ENCODE results near the gene PHF1. TPM values are rescaled to one million over a fixed set of nuclear protein-coding genes. Genes with fewer than 3 reads are reported as not detected.
"Not testable (repeated sequence)": the region's sequence is repeated elsewhere in the genome, so short reads cannot be mapped to it uniquely, and the experiment has no call there.

Gene PHF1
- polyA plus RNA-seq, 5 donors, result 53.1 to 88.9 (median 82.8) TPM

DNA sequence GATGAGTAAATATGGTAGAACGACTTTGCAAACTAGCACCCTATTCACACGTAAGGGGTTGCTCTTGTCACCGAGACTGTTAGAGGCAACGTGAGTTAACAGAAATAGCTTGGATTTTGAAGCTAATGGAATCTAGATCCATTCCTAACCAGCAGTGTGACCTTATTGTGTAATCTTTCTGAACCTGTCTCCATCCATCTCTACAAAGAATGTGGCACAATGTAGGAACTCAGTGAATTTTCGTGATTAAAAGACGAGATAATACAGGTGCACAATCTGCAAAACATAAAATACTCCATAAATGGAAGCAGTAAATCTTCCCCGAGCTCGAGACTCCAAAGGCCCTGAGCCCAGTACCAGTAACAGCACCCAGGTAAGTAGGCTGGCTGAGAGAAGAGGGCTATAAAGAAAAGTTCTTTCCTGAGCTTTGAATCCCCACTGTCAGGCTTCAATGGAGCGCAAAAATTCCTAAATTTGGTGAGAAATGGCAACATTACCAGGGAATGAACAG is 20.0 kb upstream of the PHF1 start:
- no peak for DNase-seq

DNA sequence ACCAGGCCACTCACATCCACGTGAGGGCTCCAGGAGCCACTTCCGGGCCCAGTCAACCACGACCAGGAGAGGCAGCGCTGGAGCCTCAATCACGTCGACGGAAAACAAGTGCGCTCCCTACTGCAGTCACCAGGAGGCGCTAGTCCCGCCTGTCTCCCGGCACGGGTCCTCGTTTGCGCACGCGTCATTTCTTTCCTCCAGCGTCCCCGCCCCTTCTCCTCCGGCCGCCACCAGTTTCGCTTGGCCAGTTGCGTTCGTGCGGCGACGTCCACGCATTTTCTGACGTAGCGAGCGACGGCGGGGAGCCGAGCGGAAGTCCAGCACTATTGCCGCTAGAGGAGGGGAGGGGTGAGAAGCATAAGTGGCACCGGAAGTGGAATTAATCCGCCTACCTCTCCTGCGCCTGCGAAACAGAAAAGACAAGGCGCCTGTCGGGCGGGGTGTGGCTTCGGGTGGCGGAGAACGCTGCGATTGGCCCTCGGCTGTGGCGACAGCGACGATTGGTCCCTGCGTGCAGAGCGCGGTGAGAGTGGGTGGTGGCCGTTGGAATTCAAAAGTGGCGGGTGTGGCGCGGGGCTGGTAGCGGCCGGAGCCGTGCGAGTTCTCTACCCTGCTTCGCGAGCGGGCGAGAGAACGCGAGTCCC is 19.4 kb upstream of the PHF1 start, which contains the start of gene KIFC1:
TSS of gene KIFC1 (plus strand) at position 546 of the 644 bp plus-strand sequence. CDS start 163 bp downstream, outside the sequence.
- DNase-seq, result peak; percentile 99 to 100

DNA sequence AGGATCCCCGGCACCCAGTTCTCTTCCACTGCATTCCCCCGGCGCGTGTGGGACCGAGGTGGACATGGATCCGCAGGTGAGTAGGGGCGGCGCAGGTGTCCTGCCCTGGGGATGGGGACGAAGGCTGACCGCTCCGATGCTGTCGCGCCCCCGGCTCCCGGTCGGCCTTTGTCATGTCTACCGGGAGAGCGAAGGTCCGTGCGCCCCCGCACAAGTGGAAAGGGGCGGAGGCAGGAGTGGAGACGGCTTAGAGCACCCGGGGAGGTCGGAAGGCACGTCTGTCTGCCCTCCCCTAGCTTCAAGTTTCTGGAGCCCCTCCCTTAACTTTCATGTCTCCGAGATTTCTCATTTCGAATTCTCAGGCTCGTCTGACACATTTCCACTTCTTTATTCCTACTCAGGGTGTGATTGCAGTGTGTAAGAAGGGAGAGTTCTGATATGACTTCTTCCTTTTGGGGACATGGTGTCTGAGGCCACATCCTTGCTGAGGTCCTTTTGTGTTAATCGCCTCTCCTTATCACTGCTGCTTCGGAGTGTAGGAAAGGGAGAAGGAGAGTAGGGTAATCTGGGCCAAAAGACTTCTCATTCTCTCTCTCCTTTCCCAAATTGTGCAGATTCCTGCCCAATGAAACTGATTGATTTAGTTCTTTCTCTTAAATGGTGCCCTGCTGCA is 18.8 kb upstream of the PHF1 start:
- no peak for DNase-seq

DNA sequence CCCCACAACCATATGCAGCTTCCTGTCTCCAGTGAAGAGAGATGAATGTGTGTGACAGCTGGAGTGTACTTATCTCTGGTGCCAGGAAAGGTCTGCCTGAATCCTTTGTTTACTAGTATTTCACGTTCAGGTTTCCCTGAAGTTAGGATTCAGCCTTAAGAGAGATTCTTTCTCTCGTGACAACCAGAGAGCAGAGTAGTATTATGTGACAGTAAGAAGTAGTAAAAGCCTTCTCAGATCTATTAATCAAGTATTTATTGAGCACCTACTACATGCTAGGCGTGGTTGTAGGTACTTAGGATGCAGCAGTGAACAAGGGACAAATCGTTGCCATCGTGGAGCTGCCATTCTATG is 18.2 kb upstream of the PHF1 start:
- DNase-seq, result no peak

DNA sequence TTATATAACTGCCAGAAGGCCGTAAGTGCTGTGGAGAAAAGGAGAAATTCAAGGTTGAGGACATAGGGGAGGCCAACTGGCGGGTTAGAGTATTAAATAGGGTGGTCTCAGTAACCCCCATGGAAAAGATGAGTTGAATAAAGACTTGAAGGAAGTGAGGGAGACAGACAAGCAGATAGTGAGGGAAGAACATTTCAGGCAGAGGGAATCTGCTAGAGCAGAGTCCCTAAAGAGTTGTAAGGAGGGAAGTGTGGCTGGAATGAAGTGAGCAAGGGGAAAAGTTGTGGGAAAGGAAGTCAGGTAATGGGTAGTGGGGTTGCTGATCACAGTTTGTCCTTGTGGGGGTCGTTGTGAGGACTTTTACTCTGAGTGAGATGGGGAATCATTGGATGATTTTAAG is 17.8 kb upstream of the PHF1 start:
- no peak for DNase-seq

DNA sequence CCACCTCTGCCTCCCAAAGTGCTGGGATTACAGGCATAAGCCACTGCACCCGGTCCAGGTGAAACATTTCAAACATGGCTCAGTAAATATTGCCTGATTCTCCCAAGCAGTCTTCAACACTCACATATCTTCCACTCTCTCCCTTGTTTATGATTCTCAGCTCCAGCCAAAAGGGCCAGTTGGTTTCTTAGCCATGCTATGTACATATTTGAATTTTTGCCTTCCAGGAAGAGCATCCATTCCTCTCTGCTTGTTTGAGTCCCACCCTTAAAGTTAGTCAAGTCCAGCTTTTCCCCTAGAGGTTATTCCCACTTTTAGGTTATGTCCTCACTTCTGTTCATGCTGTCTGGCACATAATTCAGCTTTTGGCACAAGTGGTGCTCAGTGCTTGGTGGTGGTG is 13.3 kb upstream of the PHF1 start:
- DNase-seq, result no peak

DNA sequence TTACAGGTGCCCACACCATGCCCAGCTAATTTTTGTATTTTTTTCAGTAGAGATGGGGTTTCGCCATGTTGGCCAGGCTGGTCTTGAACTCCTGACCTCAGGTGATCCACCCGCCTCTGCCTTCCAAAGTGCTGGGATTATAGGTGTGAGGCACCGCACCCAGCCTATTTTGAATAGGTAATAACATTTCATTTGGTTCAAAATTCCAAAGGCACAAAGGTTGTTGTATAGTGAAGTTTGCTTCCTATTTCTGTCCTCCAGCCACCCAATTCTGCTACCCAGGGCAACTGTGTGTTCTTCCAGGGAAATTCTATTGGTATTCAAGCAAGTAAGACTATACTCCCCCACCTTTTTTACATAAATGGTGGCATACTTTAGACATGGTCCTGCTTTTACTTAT is 12.2 kb upstream of the PHF1 start:
- DNase-seq, result not testable (repeated sequence)

DNA sequence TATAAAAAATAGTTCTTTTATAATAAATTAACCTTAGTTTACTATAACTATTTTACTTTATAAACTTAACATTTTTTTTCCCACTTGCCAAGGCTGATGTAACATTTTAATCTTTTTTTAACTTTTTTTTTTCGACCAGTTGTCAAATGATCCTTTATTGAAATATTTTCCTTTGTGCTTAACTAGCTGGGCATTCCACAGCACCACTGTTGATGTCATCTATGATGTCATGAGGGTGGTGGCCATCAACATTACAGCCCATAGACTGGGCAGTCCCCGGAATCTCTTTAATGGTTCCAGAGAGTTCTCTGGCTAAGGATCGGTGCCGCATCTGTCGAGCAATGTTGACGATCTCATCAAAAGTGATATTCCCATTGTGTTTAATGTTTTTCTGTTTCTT is 10.9 kb upstream of the PHF1 start:
- not testable (repeated sequence) for DNase-seq

DNA sequence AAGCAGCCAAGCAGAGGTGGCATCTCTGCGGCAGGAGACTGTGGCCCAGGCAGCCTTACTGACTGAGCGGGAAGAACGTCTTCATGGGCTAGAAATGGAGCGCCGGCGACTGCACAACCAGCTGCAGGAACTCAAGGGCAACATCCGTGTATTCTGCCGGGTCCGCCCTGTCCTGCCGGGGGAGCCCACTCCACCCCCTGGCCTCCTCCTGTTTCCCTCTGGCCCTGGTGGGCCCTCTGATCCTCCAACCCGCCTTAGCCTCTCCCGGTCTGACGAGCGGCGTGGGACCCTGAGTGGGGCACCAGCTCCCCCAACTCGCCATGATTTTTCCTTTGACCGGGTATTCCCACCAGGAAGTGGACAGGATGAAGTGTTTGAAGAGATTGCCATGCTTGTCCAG is 5.9 kb upstream of the PHF1 start:
- no peak for DNase-seq

DNA sequence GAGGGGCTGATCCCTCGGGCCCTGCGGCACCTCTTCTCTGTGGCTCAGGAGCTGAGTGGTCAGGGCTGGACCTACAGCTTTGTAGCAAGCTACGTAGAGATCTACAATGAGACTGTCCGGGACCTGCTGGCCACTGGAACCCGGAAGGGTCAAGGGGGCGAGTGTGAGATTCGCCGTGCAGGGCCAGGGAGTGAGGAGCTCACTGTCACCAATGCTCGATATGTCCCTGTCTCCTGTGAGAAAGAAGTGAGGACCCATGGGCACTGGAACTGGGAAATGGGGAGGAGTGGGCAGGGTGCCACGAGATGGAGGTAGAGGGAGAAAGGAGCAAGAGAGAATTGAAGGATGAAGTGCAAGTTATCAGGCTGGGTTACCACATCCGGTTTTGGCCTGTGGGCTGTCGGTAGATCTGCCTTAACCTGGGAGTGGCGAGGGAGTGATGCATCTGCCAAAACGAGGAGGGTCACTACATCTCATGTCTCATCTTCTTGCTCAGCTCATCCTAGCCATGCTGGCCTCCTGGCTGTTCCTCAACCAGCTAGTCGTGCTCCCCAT is 5.4 kb upstream of the PHF1 start:
- no peak for DNase-seq

DNA sequence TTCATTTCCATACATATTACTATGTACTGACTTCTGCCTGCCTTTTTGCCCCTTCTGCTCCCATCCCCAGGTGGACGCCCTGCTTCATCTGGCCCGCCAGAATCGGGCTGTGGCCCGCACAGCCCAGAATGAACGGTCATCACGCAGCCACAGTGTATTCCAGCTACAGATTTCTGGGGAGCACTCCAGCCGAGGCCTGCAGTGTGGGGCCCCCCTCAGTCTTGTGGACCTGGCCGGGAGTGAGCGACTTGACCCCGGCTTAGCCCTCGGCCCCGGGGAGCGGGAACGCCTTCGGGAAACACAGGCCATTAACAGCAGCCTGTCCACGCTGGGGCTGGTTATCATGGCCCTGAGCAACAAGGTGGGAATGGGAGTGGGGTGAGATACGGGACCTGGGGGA is 4.7 kb upstream of the PHF1 start:
- DNase-seq, result no peak

DNA sequence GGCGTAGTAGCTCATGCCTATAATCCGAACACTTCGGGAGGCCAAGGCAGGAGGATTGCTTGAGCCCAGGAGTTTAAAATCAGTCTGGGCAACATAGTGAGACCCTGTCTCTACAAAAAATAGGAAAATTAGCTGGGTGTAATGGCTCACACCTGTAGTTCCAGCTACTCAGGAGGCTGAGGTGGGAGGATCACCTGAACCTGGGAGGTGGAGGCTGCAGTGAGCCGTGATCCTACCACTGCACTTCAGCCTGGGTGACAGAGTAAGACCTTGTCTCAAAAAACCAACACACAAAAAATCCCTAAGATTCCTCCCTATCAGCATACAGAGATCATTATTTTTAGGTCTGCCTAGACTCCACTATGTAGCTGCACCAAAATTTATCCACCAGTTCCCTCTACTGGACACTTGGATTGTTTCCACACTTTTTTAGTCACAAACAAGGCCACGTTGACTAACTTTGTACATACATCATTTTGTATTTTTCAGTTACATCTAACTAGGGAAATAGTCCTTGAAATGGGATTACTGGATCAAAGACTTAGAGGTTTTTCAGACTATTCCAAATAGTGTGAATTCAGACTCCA is 3.6 kb upstream of the PHF1 start:
- no peak for DNase-seq

DNA sequence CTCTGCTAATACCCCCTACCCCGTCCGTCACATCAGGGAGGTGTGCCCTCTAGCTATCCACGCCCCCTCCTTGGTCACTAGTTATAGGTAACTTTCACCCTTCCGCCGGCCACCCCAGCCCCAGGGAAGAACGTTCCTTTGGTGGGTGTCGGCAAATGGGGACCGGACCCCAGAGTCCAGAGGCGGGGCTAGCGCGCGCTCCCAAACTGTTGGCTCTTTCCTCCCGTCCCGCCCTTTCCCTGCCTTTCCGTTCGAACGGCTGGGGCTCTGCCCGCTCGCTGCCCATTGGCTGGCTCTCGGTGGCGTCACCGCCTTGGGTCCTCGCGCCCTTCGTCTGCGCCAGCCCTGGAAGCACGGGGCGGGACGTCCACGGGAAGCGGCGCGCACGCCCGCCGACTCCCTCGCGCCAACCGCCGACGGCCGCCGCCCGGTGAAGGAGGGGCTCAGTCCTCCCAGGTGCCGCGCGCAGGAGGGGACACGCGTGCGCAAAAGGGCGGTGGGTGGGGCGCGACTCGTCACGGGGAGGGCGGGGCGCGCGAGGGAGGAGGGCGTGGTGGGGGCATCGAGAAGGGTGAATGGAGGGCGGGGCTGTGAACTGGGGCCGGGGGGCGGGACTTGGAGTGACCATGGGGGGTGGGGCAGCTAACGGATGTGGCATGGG is 634 bp upstream of the PHF1 start:
- peak; percentile 98 to 99 for DNase-seq

DNA sequence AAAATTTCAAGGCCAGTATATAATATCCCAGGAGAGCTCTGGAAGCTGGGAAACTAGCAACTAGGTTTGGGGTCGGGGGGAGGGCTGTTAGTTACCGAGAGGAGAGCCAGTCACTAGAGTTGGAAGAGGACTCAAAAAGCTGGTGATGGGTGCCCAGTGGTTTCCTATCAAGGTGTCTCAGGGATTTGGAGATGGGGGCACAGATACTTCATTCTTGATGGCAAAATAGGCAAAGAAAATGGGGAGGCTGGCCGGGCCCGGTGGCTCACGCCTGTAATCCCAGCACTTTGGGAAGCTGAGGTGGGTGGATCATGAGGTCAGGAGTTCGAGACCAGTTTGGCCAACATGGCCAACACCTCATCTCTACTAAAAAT is 805 bp downstream of the PHF1 start:
- DNase-seq, result no peak

DNA sequence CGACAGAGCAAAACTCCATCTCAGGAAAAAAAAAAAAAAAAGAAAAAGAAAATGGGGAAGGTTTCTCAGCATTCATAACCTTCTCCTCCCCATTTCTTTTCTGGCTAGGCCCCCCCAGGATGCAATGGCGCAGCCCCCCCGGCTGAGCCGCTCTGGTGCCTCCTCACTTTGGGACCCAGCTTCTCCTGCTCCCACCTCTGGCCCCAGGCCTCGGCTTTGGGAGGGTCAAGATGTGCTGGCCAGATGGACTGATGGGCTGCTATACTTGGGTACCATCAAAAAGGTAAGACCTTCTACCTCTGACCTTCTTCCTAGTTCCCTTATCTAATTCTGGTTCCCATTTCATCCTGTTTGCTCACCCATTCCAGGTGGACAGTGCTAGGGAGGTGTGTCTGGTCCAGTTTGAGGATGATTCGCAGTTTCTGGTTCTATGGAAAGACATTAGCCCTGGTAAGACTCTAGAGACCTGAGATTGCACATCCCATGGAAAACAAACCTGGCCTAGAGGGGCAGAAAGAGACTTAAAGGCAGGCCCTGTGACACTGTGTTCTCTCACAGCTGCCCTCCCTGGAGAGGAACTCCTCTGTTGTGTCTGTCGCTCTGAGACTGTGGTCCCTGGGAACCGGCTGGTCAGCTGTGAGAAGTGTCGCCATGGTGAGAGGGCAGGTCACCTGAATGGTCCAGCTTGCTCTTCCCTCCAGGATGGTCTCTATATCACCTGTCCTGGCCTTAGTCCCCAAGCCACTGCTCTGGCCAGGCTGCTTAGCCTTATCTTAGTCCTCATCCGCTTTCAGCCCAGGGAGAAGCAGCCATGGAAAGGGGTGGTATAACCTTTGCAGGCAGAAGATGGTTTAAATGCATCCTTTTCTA is 1.6 kb downstream of the PHF1 start:
- no peak for DNase-seq

DNA sequence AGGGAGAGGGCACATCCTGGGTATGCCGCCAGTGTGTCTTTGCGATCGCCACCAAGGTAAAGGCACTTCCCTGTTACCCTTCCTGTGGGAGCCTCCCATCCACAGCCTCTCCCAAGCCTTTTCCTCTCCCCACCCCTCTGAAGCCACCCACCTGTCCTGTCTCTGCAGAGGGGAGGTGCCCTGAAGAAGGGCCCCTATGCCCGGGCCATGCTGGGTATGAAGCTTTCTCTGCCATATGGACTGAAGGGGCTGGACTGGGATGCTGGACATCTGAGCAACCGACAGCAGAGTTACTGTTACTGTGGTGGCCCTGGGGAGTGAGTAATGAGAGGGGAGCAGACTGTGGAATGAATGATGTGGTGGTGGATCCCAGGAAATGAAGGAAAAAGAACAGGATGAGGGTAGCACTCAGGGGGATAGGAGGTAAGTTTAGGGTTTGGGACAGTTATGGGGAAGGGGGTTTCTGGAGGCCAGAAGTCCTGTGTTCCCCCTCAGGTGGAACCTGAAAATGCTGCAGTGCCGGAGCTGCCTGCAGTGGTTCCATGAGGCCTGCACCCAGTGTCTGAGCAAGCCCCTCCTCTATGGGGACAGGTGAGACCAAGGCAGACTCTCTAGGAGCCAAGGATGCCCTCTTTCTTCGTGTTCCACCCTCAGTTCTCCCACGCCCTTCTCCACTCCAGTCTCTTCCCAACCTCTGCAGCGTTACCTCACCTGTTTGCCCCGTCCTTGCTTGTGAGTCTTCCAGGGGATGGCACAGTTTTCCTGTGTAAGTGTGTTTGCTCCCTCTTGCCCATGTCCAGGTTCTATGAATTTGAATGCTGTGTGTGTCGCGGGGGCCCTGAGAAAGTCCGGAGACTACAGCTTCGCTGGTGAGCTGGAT is 2.7 kb downstream of the PHF1 start:
- no peak for DNase-seq

DNA sequence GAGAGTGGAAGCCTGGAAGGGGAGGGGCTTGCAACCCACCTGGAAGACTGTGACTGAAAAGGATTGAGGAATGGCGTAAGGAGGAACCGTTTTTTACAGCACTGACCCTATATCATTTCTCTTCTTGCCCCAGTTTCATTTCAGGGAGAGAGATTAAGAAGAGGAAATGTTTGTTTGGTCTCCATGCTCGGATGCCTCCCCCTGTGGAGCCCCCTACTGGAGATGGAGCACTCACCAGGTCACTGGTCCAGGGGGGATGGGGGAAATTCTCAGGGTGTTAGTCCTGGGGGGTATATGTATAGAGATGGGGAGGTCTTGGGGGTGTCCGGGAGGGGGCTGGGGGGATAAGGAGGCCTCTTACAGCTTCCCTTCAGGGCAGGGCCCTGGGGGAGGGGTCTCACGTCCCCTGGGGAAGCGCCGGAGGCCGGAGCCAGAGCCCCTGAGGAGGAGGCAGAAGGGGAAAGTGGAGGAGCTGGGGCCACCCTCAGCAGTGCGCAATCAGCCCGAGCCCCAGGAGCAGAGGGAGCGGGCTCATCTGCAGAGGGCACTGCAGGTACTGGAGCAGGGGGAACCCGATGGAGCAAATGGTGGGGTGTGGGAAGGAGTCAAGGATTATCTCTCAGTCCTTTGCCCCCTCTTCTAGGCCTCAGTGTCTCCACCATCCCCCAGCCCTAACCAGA is 3.9 kb downstream of the PHF1 start:
- DNase-seq, result no peak

DNA sequence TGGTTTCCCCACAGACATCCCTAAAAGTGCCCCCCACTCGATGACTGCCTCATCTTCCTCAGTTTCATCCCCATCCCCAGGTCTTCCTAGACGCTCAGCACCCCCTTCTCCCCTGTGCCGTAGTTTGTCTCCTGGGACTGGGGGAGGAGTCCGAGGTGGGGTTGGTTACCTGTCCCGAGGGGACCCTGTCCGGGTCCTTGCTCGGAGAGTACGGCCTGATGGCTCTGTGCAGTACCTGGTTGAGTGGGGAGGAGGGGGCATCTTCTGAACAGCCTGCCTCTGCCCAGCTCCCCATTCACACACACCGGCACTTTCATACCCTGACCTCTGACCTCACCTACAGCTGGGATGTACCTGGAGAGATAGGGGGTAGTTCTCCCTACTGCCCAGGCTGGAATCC is 5.0 kb downstream of the PHF1 start:
- DNase-seq, result no peak

DNA sequence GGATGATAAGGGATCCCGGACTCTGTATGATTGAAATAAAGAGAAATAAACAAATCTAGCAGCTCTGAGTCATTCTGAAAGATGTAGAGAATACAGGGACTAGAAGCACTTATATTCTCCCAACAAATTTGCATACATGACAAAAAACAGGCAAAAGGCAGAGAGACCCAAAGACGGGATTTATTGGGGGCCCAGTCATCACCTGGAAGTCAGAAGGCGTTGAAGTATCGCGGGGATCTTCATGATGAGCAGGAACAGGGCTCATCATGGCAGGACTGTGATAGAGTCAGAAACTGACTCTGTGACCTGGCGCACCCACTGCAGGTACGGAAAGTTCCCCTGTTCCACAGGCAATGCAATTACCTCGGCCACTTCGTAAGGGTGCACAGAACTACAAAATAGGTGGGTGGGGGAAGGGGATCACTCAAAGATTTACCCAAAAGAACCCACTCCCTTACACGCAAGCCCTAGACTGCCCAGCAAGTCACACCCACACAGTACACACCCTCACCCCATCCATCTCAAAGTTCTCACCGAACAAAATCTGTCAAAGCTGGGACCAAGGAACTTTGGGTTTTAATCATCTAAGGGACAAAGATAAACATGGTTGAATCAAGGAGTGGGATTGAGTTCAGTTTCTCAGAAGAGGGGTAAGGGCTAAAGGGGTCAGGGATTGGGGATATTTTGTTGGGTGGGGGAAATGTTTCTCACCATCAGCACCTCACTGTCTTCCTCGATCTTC is 5.7 kb downstream of the PHF1 start:
- no peak for DNase-seq

All from right lung (tissue), 5 donors.